Vagina (tissue), 2 donors: ENCODE measurements around the gene FAM237A.

Source experiments
- CTCF ChIP-seq, 3 experiments: fragments of 450-650 bp in 2 of 3; fragments of 200-600 bp in 1 of 3; sonication (generic) in 1 of 3; IDR thresholded peaks; one replicate each; pipeline ENCODE4 v1.5.1; 2017 to 2019; ENCODE audit warnings: antibody characterized with exemption in 3 of 3, mild to moderate bottlenecking in 2 of 3, moderate library complexity in 2 of 3
- POLR2A ChIP-seq, 2 donors: fragments of 450-650 bp; IDR thresholded peaks; one replicate each; pipeline ENCODE4 v1.6.1; 2017; ENCODE audit warnings: antibody characterized with exemption in 2 of 2, mild to moderate bottlenecking in 2 of 2, moderate library complexity in 2 of 2
- POLR2AphosphoS5 ChIP-seq, 2 donors: sonication (generic); formaldehyde crosslinking; IDR thresholded peaks; one replicate each; pipeline ENCODE4 v1.9.0; 2017; ENCODE audit warnings: antibody characterized with exemption in 2 of 2, mild to moderate bottlenecking in 2 of 2, low read depth in 1 of 2; ENCODE audit not compliant: insufficient read depth in 1 of 2

GRCh38 chr2:206641226-206641625, 1.1 kb upstream of the FAM237A start:
- TF ChIP-seq CTCF (IDR thresholded peaks at IDR 0.05) (no peak), POLR2AphosphoS5 (IDR thresholded peaks at IDR 0.05; ENCODE audit: insufficient read depth in 1 of 2, low read depth in 1 of 2) (no peak), POLR2A (IDR thresholded peaks at IDR 0.05) (no peak)
